T-helper 1 cell (primary cell): ENCODE results near the gene AADACL2.
"Not testable (repeated sequence)": the region's sequence is repeated elsewhere in the genome, so short reads cannot be mapped to it uniquely, and the experiment has no call there.

Experiments
- DNase-seq, 5 donors: peaks; one replicate each; pipeline ENCODE4 v3.0.0-alpha.2; 2012 to 2020
- total RNA-seq, 4 donors: gene quantifications; one replicate each; lab custom pipeline; 2026; lab: John Stamatoyannopoulos, UW

AADACL2 gene
- total RNA-seq, result 0 reads per million in 4 donors

- DNase-seq, result no peak
Observed at GRCh38 chr3:151733613-151734012, at the start of gene AADACL2. TSS of gene AADACL2 (plus strand) at chr3:151733927. CDS start at chr3:151734036, 109 bp downstream.

- no peak for DNase-seq
Observed at GRCh38 chr3:151684094-151684493, 49.6 kb upstream of the AADACL2 start.

GRCh38 chr3:151686257-151686656 lies 47.5 kb upstream of the AADACL2 start:
- no peak for DNase-seq

GRCh38 chr3:151687076-151687475 lies 46.7 kb upstream of the AADACL2 start:
- DNase-seq, result no peak

- DNase-seq, result no peak
Observed at GRCh38 chr3:151688571-151688970, 45.2 kb upstream of the AADACL2 start.

- no peak for DNase-seq
Observed at GRCh38 chr3:151690645-151691044, 43.1 kb upstream of the AADACL2 start.

- no peak for DNase-seq
Observed at GRCh38 chr3:151697496-151697895, 36.2 kb upstream of the AADACL2 start.

GRCh38 chr3:151707216-151707615 lies 26.5 kb upstream of the AADACL2 start:
- no peak for DNase-seq

GRCh38 chr3:151708868-151709267 lies 24.9 kb upstream of the AADACL2 start:
- DNase-seq, result no peak

- DNase-seq, result no peak
Observed at GRCh38 chr3:151709847-151710246, 23.9 kb upstream of the AADACL2 start.

- no peak for DNase-seq
Observed at GRCh38 chr3:151721294-151721693, 12.4 kb upstream of the AADACL2 start.

GRCh38 chr3:151722856-151723255 lies 10.9 kb upstream of the AADACL2 start:
- DNase-seq, result no peak

GRCh38 chr3:151724576-151725562 lies 8.9 kb upstream of the AADACL2 start:
- DNase-seq, result no peak

- no peak for DNase-seq
Observed at GRCh38 chr3:151726016-151726415, 7.7 kb upstream of the AADACL2 start.

GRCh38 chr3:151732861-151733260 lies 866 bp upstream of the AADACL2 start:
- DNase-seq, result no peak

GRCh38 chr3:151740581-151740980 lies 6.9 kb downstream of the AADACL2 start:
- DNase-seq, result no peak

GRCh38 chr3:151743855-151744254 lies 10.1 kb downstream of the AADACL2 start:
- no peak for DNase-seq

GRCh38 chr3:151750181-151750580 lies 16.5 kb downstream of the AADACL2 start:
- no peak for DNase-seq

- DNase-seq, result no peak
Observed at GRCh38 chr3:151750678-151751077, 17.0 kb downstream of the AADACL2 start.

- DNase-seq, result no peak
Observed at GRCh38 chr3:151751161-151751560, 17.4 kb downstream of the AADACL2 start.

GRCh38 chr3:151753846-151754245 lies 20.1 kb downstream of the AADACL2 start:
- no peak for DNase-seq

GRCh38 chr3:151761581-151761980 lies 27.9 kb downstream of the AADACL2 start:
- no peak for DNase-seq

GRCh38 chr3:151764699-151765098 lies 31.0 kb downstream of the AADACL2 start:
- DNase-seq, result not testable (repeated sequence)

GRCh38 chr3:151765685-151766084 lies 32.0 kb downstream of the AADACL2 start:
- no peak for DNase-seq
